ENCODE results near the gene EPS8L3. TPM values are rescaled to one million over a fixed set of nuclear protein-coding genes. Genes with fewer than 3 reads are reported as not detected.

The EPS8L3 gene
- total RNA-seq, 5 donors from 2014 or later (not counting 1 experiment from before 2014, with no cell fraction given) = 0.47 to 0.49 TPM; not detected in 3

DNA sequence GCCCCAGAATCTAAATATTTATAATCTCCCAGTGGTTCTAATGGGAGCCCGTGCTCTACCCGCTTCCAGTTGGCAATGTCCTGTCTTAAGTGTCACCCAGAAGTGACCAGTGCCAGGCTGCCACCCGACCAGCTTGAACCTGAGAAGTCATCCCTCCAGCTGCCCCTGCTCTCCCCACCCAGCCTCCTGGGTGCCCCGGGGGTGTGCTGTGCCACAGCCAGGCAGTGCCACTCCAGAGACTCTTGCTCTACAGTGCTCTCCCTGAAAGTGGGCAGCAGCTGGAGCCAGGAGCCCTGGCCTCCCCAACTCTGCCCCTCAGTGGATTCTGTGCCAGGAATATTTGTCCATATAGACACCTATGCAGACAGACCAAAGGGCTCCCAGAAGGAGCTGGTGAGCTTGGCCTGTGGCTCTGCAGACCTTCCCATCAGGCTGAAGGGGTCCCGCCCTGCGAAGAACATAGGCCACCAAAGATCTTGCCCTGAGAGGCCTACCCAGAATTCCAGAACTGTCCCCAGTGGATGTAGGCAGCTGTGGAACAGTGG is 9.0 kb upstream of the EPS8L3 start:
- H3K4me3 ChIP-seq (ENCODE audit: control insufficient read depth in 1 of 2, extremely low read depth in 1 of 2, low read length in 1 of 2) = no peak overlapping the region
- H3K4me1 Mint-ChIP-seq = peaks cover 7 to 16% (median 9%) of the 10 kb centered on the region in 3 donors
- peaks cover 0 to 18% of the 10 kb centered on the region in 2 experiments for H3K4me1 ChIP-seq (ENCODE audit: control insufficient read depth in 1 of 2, extremely low read depth in 1 of 2, insufficient read depth in 2 of 2, low read length in 2 of 2)
- H3K9me3 Mint-ChIP-seq = no peaks in the 10 kb centered on the region
- no peak overlapping the region for H3K4me3 Mint-ChIP-seq
- ChIA-PET CTCF (interaction anchor here (0.5 to 10.9 kb wide), 9 partner anchors 118 to 233 kb away, joined by 3 to 254 read pairs (median 4); partner anchors contain the start of gene AHCYL1 (in 2 of the 2)), POLR2A (no interaction called here)
- ATAC-seq (replicated peaks in 1 of 4) (no peak), DNase-seq (no peak)
- 100% methylated on average over 3 of the region's 6 CpGs for whole genome bisulfite sequencing (ENCODE audit: insufficient coverage)
- H3K27me3 ChIP-seq (replicated peaks in 1 of 2; ENCODE audit: control insufficient read depth in 2 of 2, extremely low read depth in 1 of 2, insufficient read depth in 2 of 2, low read length in 1 of 2) = peaks cover 0 to 20% of the 10 kb centered on the region in 2 experiments
- H3K9me3 ChIP-seq = no peaks in the 10 kb centered on the region
- no peak overlapping the region for H3K27ac ChIP-seq (ENCODE audit: low read length)
- no peak overlapping the region for H3K27ac Mint-ChIP-seq
- no peaks in the 10 kb centered on the region for H3K27me3 Mint-ChIP-seq
- no peaks in the 10 kb centered on the region for H3K36me3 Mint-ChIP-seq
- H3K36me3 ChIP-seq (ENCODE audit: control insufficient read depth in 2 of 2, extremely low read depth in 1 of 2, insufficient read depth in 1 of 2, low read length in 1 of 2) = no peaks in the 10 kb centered on the region

DNA sequence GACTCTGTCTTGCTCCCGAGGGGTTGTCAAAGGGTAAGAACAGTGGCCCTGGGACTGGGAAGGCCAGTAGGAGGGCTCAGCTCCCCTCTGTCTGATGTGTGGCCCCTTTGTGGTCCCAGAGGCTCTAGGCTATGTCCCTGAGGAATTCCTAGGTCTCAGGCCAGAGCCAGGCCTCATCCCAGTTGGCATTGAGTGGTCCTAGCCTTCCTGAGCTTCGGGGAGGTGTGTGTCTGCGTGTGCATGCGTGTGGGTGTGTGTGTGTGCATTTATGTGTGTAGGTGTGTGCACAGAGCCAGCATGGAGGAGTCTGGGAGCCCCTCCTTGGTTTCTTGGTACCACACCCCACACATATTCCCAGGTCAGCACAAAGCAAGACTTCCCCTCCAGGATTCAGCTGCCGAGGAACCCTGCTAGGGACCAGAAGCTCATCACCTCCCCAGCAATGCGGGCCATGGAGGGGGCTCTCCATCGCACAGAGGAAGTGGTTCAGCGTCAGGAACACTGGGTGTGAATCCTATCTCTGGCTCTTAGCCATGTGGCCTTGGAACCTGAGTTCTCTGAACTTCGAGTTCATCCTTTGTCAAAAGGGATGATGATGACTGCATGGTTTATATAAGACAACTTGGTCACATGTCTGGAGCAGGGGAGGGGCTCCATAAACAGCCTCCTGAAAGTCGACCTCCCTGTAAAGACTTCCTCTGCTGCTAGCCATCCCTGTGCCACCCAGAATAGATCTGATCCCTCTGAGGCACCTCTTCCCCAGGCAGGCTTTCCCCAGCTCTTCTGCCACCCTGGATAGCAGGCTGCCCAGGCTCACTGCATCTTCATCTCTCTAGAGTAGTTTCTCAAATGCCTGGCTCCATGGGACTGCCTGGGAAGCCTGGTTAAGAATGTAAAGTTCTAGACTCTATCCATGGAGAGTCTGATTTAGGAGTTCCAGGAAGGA is 8.3 kb upstream of the EPS8L3 start:
- Histone ChIP-seq H3K9me3 (no peaks in the 10 kb centered on the region), H3K4me1 (ENCODE audit: control insufficient read depth in 1 of 2, extremely low read depth in 1 of 2, insufficient read depth in 2 of 2, low read length in 2 of 2) (peaks cover 0 to 12% of the 10 kb centered on the region in 2 experiments), H3K4me3 (ENCODE audit: control insufficient read depth in 1 of 2, extremely low read depth in 1 of 2, low read length in 1 of 2) (no peak overlapping the region), H3K27ac (ENCODE audit: low read length) (no peak overlapping the region), H3K27me3 (replicated peaks in 1 of 2; ENCODE audit: control insufficient read depth in 2 of 2, extremely low read depth in 1 of 2, insufficient read depth in 2 of 2, low read length in 1 of 2) (peaks cover 0 to 20% of the 10 kb centered on the region in 2 experiments), H3K36me3 (ENCODE audit: control insufficient read depth in 2 of 2, extremely low read depth in 1 of 2, insufficient read depth in 1 of 2, low read length in 1 of 2) (no peaks in the 10 kb centered on the region)
- ChIA-PET POLR2A (no interaction called here), CTCF (interaction anchor here (1.3 to 10.9 kb wide), 6 partner anchors 132 to 226 kb away, joined by 4 to 163 read pairs (median 4); partner anchors contain the start of gene AHCYL1 (in 2 of the 2))
- DNase-seq (no peak), ATAC-seq (replicated peaks in 1 of 4) (no peak)
- H3K27me3 Mint-ChIP-seq = no peaks in the 10 kb centered on the region
- H3K27ac Mint-ChIP-seq = no peak overlapping the region
- H3K36me3 Mint-ChIP-seq = no peaks in the 10 kb centered on the region
- WGBS (ENCODE audit: insufficient coverage) = 51% methylated on average over 7 of the region's 10 CpGs
- peaks cover 6 to 14% (median 9%) of the 10 kb centered on the region in 3 donors for H3K4me1 Mint-ChIP-seq
- H3K4me3 Mint-ChIP-seq = no peak overlapping the region
- H3K9me3 Mint-ChIP-seq = no peaks in the 10 kb centered on the region

DNA sequence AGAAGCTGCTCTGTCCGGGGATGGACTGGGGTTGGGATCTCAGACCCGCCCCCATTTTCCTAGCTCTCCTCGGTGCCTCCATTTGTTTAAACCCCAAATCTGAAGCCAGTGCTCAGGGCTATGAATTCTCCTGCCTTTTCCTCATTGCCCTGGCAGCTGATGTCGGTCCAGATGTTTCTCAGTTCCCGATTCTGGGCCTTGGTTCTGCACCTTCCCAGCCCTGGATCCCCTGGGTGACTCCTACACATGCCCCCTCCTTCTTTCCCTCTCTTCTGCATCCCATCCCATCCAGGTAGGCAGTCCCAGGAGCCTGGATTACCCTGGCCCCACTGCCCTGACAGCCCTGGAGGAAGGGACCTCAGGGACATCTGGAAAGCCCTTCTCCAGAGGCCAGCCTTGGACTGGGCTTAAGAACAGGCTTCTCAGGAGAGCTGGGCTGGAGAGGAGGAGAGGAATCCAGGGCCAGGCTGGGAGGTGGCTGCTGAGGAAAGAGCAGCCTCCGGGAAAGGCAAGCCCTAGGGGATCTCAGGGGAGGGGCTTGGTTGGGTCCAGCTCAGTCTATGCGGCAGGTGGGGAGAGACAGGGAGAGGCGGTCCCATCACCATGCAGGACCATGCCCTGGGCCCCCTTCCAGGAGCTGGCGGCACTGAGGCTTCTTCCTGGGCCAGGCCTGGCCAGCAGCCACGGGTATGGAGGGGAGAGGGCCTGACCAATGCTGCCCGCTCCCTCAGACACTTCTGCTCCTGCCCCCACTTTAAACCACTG is 6.8 kb upstream of the EPS8L3 start:
- ChIA-PET POLR2A (no interaction called here), CTCF (interaction anchor here (1.3 to 10.9 kb wide), 3 partner anchors 212 to 224 kb away, joined by 4 to 163 read pairs (median 4); partner anchors contain the start of gene AHCYL1 (in 2 of the 2))
- Mint-ChIP-seq H3K36me3 (no peaks in the 10 kb centered on the region), H3K27me3 (no peaks in the 10 kb centered on the region), H3K27ac (no peak overlapping the region), H3K4me3 (no peak overlapping the region), H3K4me1 (peaks cover 3 to 7% (median 7%) of the 10 kb centered on the region in 3 donors), H3K9me3 (no peaks in the 10 kb centered on the region)
- H3K4me1 ChIP-seq (ENCODE audit: control insufficient read depth in 1 of 2, extremely low read depth in 1 of 2, insufficient read depth in 2 of 2, low read length in 2 of 2) = peaks cover 0 to 8% of the 10 kb centered on the region in 2 experiments
- H3K27me3 ChIP-seq (replicated peaks in 1 of 2; ENCODE audit: control insufficient read depth in 2 of 2, extremely low read depth in 1 of 2, insufficient read depth in 2 of 2, low read length in 1 of 2) = peaks cover 0 to 20% of the 10 kb centered on the region in 2 experiments
- 90% methylated on average over 7 of the region's 11 CpGs for WGBS (ENCODE audit: insufficient coverage)
- H3K9me3 ChIP-seq = no peaks in the 10 kb centered on the region
- no peaks in the 10 kb centered on the region for H3K36me3 ChIP-seq (ENCODE audit: control insufficient read depth in 2 of 2, extremely low read depth in 1 of 2, insufficient read depth in 1 of 2, low read length in 1 of 2)
- H3K4me3 ChIP-seq (ENCODE audit: control insufficient read depth in 1 of 2, extremely low read depth in 1 of 2, low read length in 1 of 2) = no peak overlapping the region
- no peak overlapping the region for H3K27ac ChIP-seq (ENCODE audit: low read length)
- no peak for ATAC-seq (replicated peaks in 1 of 4)
- no peak for DNase-seq

DNA sequence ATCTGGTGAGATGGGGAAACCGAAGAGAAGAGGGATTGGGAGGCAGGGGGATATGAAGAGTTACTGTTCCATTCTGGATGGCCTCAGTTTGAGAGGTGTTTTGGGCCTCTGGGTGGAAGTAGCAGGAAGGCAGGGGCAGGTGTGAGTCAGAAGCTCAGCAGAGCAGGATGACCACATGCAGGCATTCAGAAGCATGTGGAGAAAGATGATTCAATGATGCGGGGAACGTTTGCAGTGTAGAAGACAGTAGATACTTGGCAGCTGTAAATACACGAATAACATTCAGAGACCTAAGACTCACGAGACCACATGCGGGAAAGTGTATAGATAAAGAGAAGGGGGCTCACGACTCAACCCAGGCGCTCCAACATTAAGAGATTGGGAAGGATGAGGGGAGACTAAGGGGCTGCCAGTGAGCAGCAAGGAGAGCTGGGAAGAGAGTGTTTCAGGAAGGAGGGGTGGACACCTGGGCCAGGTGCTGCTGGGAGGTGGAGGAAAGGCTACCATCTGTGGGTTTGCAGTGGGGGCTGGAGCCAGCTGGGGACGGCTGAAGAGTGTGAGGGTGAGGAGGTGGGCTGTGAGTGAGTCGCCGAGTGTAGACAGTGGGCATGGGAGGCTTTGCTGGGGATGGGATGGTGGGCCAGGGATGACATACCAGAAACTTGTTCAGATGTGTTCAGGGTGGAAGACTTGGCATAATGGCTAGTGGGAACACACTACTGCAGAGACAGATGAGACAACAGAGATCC is 5.8 kb upstream of the EPS8L3 start:
- Histone ChIP-seq H3K27me3 (replicated peaks in 1 of 2; ENCODE audit: control insufficient read depth in 2 of 2, extremely low read depth in 1 of 2, insufficient read depth in 2 of 2, low read length in 1 of 2) (peaks cover 0 to 23% of the 10 kb centered on the region in 2 experiments), H3K4me1 (ENCODE audit: control insufficient read depth in 1 of 2, extremely low read depth in 1 of 2, insufficient read depth in 2 of 2, low read length in 2 of 2) (peaks cover 0 to 8% of the 10 kb centered on the region in 2 experiments), H3K36me3 (ENCODE audit: control insufficient read depth in 2 of 2, extremely low read depth in 1 of 2, insufficient read depth in 1 of 2, low read length in 1 of 2) (no peaks in the 10 kb centered on the region), H3K4me3 (ENCODE audit: control insufficient read depth in 1 of 2, extremely low read depth in 1 of 2, low read length in 1 of 2) (no peak overlapping the region), H3K9me3 (no peaks in the 10 kb centered on the region), H3K27ac (ENCODE audit: low read length) (no peak overlapping the region)
- 82% methylated on average over 11 of the region's 11 CpGs for WGBS (ENCODE audit: insufficient coverage)
- ATAC-seq (replicated peaks in 1 of 4) (no peak), DNase-seq (no peak)
- Mint-ChIP-seq H3K36me3 (no peaks in the 10 kb centered on the region), H3K4me1 (peaks cover 3 to 7% (median 7%) of the 10 kb centered on the region in 3 donors), H3K27me3 (no peaks in the 10 kb centered on the region), H3K9me3 (no peaks in the 10 kb centered on the region), H3K4me3 (no peak overlapping the region), H3K27ac (no peak overlapping the region)
- CTCF ChIA-PET = interaction anchor here in 1 of 2 donors (1.3 kb wide), 1 partner anchor 223 kb away, joined by 4 read pairs; no protein-coding TSS in a partner anchor
- POLR2A ChIA-PET = no interaction called here

DNA sequence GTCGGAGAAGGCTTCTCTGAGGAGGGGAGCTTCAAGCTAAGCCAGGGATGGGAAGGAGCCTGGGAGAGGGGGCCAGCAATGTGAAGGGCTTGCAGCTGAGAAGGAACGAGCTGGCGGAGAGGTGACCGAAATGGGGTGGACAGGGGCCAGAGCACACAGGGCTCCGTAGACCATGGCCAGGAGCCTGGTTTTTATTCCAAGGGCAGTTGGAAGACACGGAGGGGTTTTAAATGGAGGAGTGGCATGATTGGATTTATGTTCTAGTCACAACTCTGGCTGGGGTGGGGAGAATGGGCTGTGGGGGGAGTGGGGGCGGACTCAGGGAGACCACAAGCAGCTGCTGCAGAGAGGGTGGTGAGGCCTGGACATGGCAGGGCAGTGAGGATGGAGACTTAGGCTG is 5.1 kb upstream of the EPS8L3 start:
- ATAC-seq (replicated peaks in 1 of 4) (no peak), DNase-seq (no peak)
- peaks cover 0 to 1% of the 10 kb centered on the region in 2 donors for H3K27me3 Mint-ChIP-seq
- no peak overlapping the region for H3K27ac ChIP-seq (ENCODE audit: low read length)
- H3K9me3 ChIP-seq = no peaks in the 10 kb centered on the region
- CTCF ChIA-PET = interaction anchor here in 1 of 2 donors (1.4 kb wide), 1 partner anchor 215 kb away, joined by 3 read pairs; no protein-coding TSS in a partner anchor
- no peak overlapping the region for H3K27ac Mint-ChIP-seq
- H3K9me3 Mint-ChIP-seq = no peaks in the 10 kb centered on the region
- H3K36me3 Mint-ChIP-seq = no peaks in the 10 kb centered on the region
- POLR2A ChIA-PET = no interaction called here
- peaks cover 0 to 28% of the 10 kb centered on the region in 2 experiments for H3K27me3 ChIP-seq (replicated peaks in 1 of 2; ENCODE audit: control insufficient read depth in 2 of 2, extremely low read depth in 1 of 2, insufficient read depth in 2 of 2, low read length in 1 of 2)
- H3K4me3 Mint-ChIP-seq = no peak overlapping the region
- H3K4me3 ChIP-seq (ENCODE audit: control insufficient read depth in 1 of 2, extremely low read depth in 1 of 2, low read length in 1 of 2) = no peak overlapping the region
- WGBS (ENCODE audit: insufficient coverage) = 82% methylated on average over 7 of the region's 7 CpGs
- peaks cover 0 to 4% of the 10 kb centered on the region in 2 experiments for H3K4me1 ChIP-seq (ENCODE audit: control insufficient read depth in 1 of 2, extremely low read depth in 1 of 2, insufficient read depth in 2 of 2, low read length in 2 of 2)
- peaks cover under 1 to 6% (median 5%) of the 10 kb centered on the region in 3 donors for H3K4me1 Mint-ChIP-seq
- no peaks in the 10 kb centered on the region for H3K36me3 ChIP-seq (ENCODE audit: control insufficient read depth in 2 of 2, extremely low read depth in 1 of 2, insufficient read depth in 1 of 2, low read length in 1 of 2)
